GM19455 (cell line): Measurements from ENCODE around the gene PPARG.
"Not testable (repeated sequence)": the region's sequence is repeated elsewhere in the genome, so short reads cannot be mapped to it uniquely, and the experiment has no call there.

Source experiments
- ATAC-seq: cut with Tn5 transposase; IDR thresholded peaks from one replicate; pipeline ENCODE4 v1.9.1; 2021; ENCODE audit not compliant: unreplicated experiment

The PPARG gene

DNA sequence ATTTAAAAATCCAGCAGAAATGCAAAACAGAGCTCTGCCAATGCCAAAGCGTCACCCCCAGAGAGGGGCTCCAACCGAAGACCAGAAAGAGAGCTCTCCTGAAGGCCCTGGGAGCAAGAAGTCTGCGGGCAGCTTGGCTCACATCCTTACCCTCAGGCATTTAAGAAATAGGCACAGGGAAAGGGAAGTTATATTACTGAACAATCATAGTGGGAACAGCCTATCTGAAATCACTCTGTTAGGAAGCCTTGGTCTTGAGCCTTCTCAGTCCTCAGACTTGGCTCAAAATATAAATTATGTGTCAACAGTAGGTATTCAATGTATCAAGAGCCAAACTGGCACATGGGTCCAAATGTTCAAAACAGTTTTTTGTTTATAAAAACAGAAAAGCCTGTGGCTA is 10.3 kb upstream of the PPARG start:
- no peak for ATAC-seq

DNA sequence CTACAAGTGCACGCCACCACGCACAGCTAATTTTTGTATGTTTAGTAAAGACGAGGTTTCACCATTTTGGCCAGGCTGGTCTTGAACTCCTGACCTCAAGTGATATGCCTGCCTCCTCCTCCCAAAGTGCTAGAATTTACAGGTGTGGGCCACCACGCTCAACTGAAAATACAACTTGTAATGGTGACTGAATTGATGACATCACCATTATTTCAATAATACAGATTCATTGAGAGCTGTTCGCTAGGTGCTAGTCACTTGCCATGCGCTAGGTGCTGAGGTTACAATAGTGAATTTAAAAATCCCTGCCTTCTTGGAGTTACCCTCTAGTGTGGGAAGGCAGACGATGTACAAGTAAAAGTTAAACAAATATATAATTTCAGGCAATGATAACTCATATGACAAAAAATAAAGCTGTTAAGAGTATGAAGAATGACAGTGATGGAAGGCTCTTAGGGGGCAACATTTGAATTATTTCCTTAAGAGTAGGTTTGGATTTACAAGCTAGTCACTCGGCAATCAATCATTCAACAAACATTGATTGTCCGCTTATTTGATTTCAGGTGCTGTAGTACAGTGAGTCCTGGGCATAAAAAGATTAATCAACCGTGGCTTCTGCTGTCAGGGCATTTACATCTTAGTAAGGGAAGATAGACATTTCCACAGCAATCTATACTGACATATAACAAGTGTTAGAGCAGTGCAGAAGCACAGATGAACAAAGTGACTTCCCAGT is 9.1 kb upstream of the PPARG start:
- no peak for ATAC-seq

- no peak for ATAC-seq
Observed at GRCh38 chr3:12280357-12280806, 8.5 kb upstream of the PPARG start.

DNA sequence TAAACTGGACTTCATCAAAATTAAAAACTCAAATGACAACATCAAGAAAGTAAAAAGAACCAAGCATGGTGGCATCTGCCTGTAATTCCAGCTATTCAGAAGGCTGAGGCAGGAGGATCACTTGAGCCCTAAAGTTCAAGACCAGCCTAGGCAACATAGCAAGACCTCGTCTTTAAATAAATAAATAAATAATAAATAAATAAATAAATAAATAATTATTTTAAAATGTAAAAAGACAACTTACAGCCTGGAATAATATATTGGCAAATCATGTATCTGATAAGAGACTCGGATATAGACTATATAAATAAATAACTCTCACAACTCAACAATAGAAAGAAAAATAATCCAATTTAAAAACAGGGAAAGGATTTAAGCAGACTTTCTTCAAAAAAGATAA is 4.3 kb upstream of the PPARG start:
- ATAC-seq: no peak

GRCh38 chr3:12285003-12285555 is 3.8 kb upstream of the PPARG start:
- ATAC-seq: no peak

- not testable (repeated sequence) for ATAC-seq
Observed at GRCh38 chr3:12285779-12286178, 3.1 kb upstream of the PPARG start.

- ATAC-seq: no peak
Observed at GRCh38 chr3:12286504-12286903, 2.4 kb upstream of the PPARG start.

GRCh38 chr3:12286927-12287726 is 1.7 kb upstream of the PPARG start:
- no peak for ATAC-seq

DNA sequence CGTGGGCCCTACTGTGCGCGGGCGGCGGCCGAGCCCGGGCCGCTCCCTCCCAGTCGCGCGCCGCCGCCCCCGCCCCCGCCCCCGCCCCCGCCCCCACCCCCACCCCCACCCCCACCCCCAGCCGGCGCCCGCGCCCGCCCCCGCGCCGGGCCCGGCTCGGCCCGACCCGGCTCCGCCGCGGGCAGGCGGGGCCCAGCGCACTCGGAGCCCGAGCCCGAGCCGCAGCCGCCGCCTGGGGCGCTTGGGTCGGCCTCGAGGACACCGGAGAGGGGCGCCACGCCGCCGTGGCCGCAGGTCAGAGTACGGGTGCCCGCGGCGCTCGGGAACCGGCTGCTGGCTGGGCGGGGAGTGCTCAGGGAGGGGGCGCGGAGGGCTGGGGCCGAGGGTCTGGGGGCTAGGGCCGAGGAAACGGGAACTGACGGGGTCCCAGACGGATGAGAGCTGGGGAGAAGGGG is 1.1 kb upstream of the PPARG start:
- ATAC-seq: no peak

GRCh38 chr3:12289524-12289923 is 654 bp downstream of the PPARG start:
- ATAC-seq: no peak

GRCh38 chr3:12292770-12293169 is 3.9 kb downstream of the PPARG start:
- no peak for ATAC-seq

DNA sequence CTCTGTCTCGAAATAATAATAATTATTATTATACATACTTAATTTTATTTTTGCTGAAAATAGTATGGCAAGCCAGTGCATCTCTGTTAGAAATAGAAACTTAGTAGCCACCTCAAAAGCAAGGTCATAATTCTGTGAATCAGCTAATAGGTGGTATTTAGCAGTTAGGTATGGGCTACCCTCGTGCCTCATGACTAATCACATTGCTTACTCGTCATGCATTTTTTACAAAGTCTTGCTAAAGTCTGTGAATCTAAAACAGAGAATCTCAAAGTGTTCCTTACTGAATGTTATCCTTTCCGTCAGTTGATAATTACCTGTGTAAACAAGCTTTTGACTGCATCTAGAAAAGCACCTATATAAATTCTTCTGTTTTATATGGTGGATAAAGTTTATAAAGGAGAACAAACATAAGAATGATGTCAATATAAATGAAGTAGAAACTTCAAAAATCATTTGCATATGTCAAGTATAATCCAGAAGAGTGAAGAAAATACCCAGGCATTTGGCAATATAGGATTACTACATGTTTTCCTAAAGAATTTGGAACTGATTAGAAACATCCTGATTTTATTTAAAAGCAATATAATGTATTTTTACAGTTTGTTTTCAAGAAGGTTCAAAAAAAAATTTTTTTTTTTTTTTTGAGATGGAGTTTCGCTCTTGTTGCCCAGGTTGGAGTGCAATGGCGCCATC is 6.2 kb downstream of the PPARG start:
- no peak for ATAC-seq

DNA sequence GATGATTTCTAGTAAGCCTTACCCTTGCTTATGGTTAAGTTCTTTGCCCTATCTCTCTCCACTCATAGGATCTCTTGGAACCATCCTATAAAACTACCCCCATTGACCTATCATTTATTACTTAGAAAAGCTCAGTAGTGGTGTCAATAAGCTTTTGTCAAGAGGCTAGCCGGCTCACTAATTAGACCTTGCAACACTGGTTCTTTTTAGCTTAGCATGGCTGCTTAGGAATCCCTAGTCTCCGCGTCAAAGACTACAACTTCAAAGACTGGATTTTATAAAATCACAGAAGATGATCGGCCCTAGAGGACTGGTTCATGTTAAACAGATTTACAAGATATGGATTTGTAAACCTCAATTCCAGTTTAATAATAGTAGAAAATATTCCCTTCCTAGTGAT is 7.6 kb downstream of the PPARG start:
- no peak for ATAC-seq

GRCh38 chr3:12299026-12299425 is 10.2 kb downstream of the PPARG start:
- ATAC-seq: no peak

GRCh38 chr3:12300137-12300536 is 11.3 kb downstream of the PPARG start:
- no peak for ATAC-seq

- no peak for ATAC-seq
Observed at GRCh38 chr3:12301031-12301430, 12.2 kb downstream of the PPARG start.

- no peak for ATAC-seq
Observed at GRCh38 chr3:12301513-12301912, 12.6 kb downstream of the PPARG start.

GRCh38 chr3:12302564-12302963 is 13.7 kb downstream of the PPARG start:
- no peak for ATAC-seq

GRCh38 chr3:12303534-12303933 is 14.7 kb downstream of the PPARG start:
- no peak for ATAC-seq

- ATAC-seq: no peak
Observed at GRCh38 chr3:12303993-12304392, 15.1 kb downstream of the PPARG start.

DNA sequence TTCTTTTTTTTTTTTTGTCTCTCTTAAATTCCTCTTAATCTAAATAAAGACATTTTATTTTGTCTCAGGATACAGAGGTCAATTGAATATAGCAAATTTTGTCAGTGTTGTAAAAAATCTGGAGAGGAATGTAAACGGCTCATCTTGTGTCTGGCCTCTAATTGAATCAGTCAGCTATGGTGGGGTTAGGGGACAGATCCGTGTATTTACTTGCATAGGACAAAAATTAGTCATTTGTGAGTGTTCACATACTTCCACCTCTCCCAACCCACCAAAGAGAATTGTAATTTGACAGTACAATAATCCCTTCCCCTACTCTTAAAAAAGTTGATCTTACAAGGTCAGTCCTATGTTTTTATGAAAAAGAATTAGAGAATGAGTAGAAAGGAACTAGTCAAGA is 18.3 kb downstream of the PPARG start:
- ATAC-seq: no peak
